Measurements from ENCODE around the gene RBM15. TPM values are rescaled to one million over a fixed set of nuclear protein-coding genes. Genes with fewer than 3 reads are reported as not detected.

Gene RBM15
- total and polyA plus RNA-seq, 12 donors = 2.3 to 35.1 (median 20.9) TPM

GRCh38 chr1:110302836-110303235, 36.3 kb upstream of the RBM15 start:
- Histone ChIP-seq H3K9me3 (replicated peaks in 1 of 3) (no peaks in the 10 kb centered on the region), H3K4me1 (replicated peaks in 1 of 2) (peaks cover 0 to 8% of the 10 kb centered on the region in 2 donors), H3K36me3 (replicated peaks in 1 of 2) (no peaks in the 10 kb centered on the region), H3K27me3 (no peaks in the 10 kb centered on the region), H3K27ac (no peak overlapping the region), H3K4me3 (no peak overlapping the region)
- intact Hi-C loops (cut with DNase I) = no loop called here
- DNase-seq = no peak
- TF ChIP-seq CTCF (IDR thresholded peaks at IDR 0.05) (no peak), POLR2A (IDR thresholded peaks at IDR 0.05) (no peak)
- 86 to 94% (median 89%) methylated on average over 3 of the region's 3 CpGs for WGBS, 4 donors

- H3K4me3 ChIP-seq = no peak overlapping the region
- H3K27ac ChIP-seq = no peak overlapping the region
- WGBS, 4 donors = 13 to 76% (median 62%) methylated on average over 2 of the region's 2 CpGs
- DNase-seq = peak; percentile 48 to 75 (median 66)
- no peaks in the 10 kb centered on the region for H3K36me3 ChIP-seq (replicated peaks in 1 of 2)
- peaks cover 0 to 29% of the 10 kb centered on the region in 2 donors for H3K4me1 ChIP-seq (replicated peaks in 1 of 2)
- intact Hi-C loops (cut with DNase I) = no loop called here
- H3K27me3 ChIP-seq = no peaks in the 10 kb centered on the region
- H3K9me3 ChIP-seq (replicated peaks in 1 of 3) = no peaks in the 10 kb centered on the region
- TF ChIP-seq CTCF (IDR thresholded peaks at IDR 0.05) = no peak
- TF ChIP-seq POLR2A (IDR thresholded peaks at IDR 0.05) = no peak
These were observed 33.2 kb upstream of the RBM15 start for GRCh38 chr1:110305900-110306420.

GRCh38 chr1:110307239-110307974, 31.8 kb upstream of the RBM15 start:
- H3K4me1 ChIP-seq (replicated peaks in 1 of 2) = peaks cover 0 to 32% of the 10 kb centered on the region in 2 donors
- no peaks in the 10 kb centered on the region for H3K36me3 ChIP-seq (replicated peaks in 1 of 2)
- peak overlapping the region in 1 of 5 donors; percentile 10 for H3K27ac ChIP-seq
- no peaks in the 10 kb centered on the region for H3K27me3 ChIP-seq
- DNase-seq = no peak
- no peak overlapping the region for H3K4me3 ChIP-seq
- intact Hi-C loops (cut with DNase I) = no loop called here
- no peak for TF ChIP-seq CTCF (IDR thresholded peaks at IDR 0.05)
- TF ChIP-seq POLR2A (IDR thresholded peaks at IDR 0.05) = no peak
- WGBS, 4 donors = 65 to 73% (median 71%) methylated on average over 8 to 11 of the region's 11 CpGs
- H3K9me3 ChIP-seq (replicated peaks in 1 of 3) = no peaks in the 10 kb centered on the region

- H3K9me3 ChIP-seq (replicated peaks in 1 of 3) = no peaks in the 10 kb centered on the region
- WGBS, 4 donors = 66 to 83% (median 76%) methylated on average over 3 of the region's 3 CpGs
- intact Hi-C loops (cut with DNase I) = no loop called here
- H3K36me3 ChIP-seq (replicated peaks in 1 of 2) = no peaks in the 10 kb centered on the region
- H3K27me3 ChIP-seq = no peaks in the 10 kb centered on the region
- H3K27ac ChIP-seq = peak overlapping the region in 1 of 5 donors; percentile 40
- TF ChIP-seq POLR2A (IDR thresholded peaks at IDR 0.05) (no peak), CTCF (IDR thresholded peaks at IDR 0.05) (no peak)
- H3K4me1 ChIP-seq (replicated peaks in 1 of 2) = peaks cover 0 to 36% of the 10 kb centered on the region in 2 donors
- no peak for DNase-seq
- H3K4me3 ChIP-seq = no peak overlapping the region
These were observed 30.9 kb upstream of the RBM15 start for GRCh38 chr1:110308247-110308646.

Measured in adrenal gland (tissue), 12 donors.